H1 (cell line): ENCODE measurements around the gene CSF3R. TPM values are rescaled to one million over a fixed set of nuclear protein-coding genes. Genes with fewer than 3 reads are reported as not detected.

Experiments
- CTCF ChIA-PET: fragments of 300-600 bp; sonication (Branson Sonifier 250); formaldehyde crosslinking; loops from one replicate; lab custom pipeline; 2021; ENCODE audit not compliant: partially characterized antibody; lab: Charles Lee
- POLR2A ChIA-PET: fragments of 300-600 bp; sonication (Branson Sonifier 250); formaldehyde crosslinking; loops from one replicate; lab custom pipeline; 2021; ENCODE audit warnings: inconsistent platforms; ENCODE audit not compliant: partially characterized antibody; lab: Charles Lee
- DNase-seq, 2 experiments: peaks; one replicate each; pipeline versions ENCODE4 v3.0.0 to v3.0.0-alpha.2; 2010 to 2022; ENCODE audit warnings: low spot score in 2 of 2, low read depth in 1 of 2, mixed read lengths in 1 of 2
- FAIRE-seq: peaks from 2 replicates; lab custom pipeline; 2011; peaks lifted over from hg19 to GRCh38; lab: Jason Lieb, UNC
- H2AFZ ChIP-seq: 2 replicates; pipeline ENCODE4 v1.8.1; 2012; ENCODE audit warnings: low read length, inconsistent platforms
- H2AK5ac ChIP-seq: 2 replicates; pipeline ENCODE4 v1.6.1; 2013; ENCODE audit warnings: low read depth, low read length
- H2BK120ac ChIP-seq: replicated peaks from 2 replicates; pipeline ENCODE3; 2013; ENCODE audit warnings: low read depth, low read length, inconsistent platforms
- H2BK12ac ChIP-seq: 2 replicates; pipeline ENCODE4 v1.6.1; 2013; ENCODE audit warnings: low read depth, low read length
- H2BK15ac ChIP-seq: 2 replicates; pipeline ENCODE4 v1.6.1; 2013; ENCODE audit warnings: low read length
- H2BK20ac ChIP-seq: 2 replicates; pipeline ENCODE4 v1.6.1; 2013; ENCODE audit warnings: low read length
- H2BK5ac ChIP-seq: 2 replicates; pipeline ENCODE4 v1.6.1; 2013; ENCODE audit warnings: low read depth, low read length
- H3K14ac ChIP-seq: 2 replicates; pipeline ENCODE4 v1.6.1; 2013; ENCODE audit warnings: inconsistent platforms; ENCODE audit not compliant: insufficient read length
- H3K18ac ChIP-seq: 2 replicates; pipeline ENCODE4 v1.6.1; 2013; ENCODE audit warnings: low read length; ENCODE audit errors: extremely low read depth
- H3K23ac ChIP-seq: 2 replicates; pipeline ENCODE4 v1.6.1; 2013; ENCODE audit warnings: inconsistent platforms; ENCODE audit not compliant: insufficient read length
- H3K23me2 ChIP-seq: 2 replicates; pipeline ENCODE4 v1.6.1; 2013; ENCODE audit warnings: low read depth, low read length
- H3K27ac ChIP-seq: 2 replicates; pipeline ENCODE4 v1.6.1; 2011; ENCODE audit warnings: low read depth, low read length, inconsistent platforms
- H3K27me3 ChIP-seq, 4 experiments: replicated peaks in 1 of 4; 1 replicate in 1 of 4; 2 replicates in 3 of 4; pipeline versions ENCODE4 v1.6.1 to v1.8.1; 2011 to 2013; ENCODE audit warnings: low read length in 3 of 4, mild to moderate bottlenecking in 3 of 4, inconsistent platforms in 2 of 4, mixed read lengths in 2 of 4, moderate library complexity in 1 of 4; ENCODE audit not compliant: control insufficient read depth in 3 of 4, insufficient read depth in 3 of 4; ENCODE audit errors: extremely low read depth in 1 of 4
- H3K36me3 ChIP-seq, 4 experiments: 2 replicates each; pipeline versions ENCODE4 v1.6.1 to v1.8.1; 2011 to 2013; ENCODE audit warnings: mild to moderate bottlenecking in 4 of 4, low read length in 3 of 4, moderate library complexity in 2 of 4, control low read depth in 1 of 4, inconsistent platforms in 1 of 4; ENCODE audit not compliant: insufficient read depth in 4 of 4, control insufficient read depth in 2 of 4
- H3K4ac ChIP-seq: replicated peaks from 2 replicates; pipeline ENCODE3; 2013; ENCODE audit warnings: low read length, low read depth, mixed read lengths, inconsistent platforms; ENCODE audit not compliant: insufficient read length
- H3K4me1 ChIP-seq, 4 experiments: replicated peaks in 1 of 4; 1 replicate in 1 of 4; 2 replicates in 3 of 4; pipeline versions ENCODE4 v1.6.1 to v1.8.1; 2011 to 2013; ENCODE audit warnings: low read length in 3 of 4, inconsistent platforms in 2 of 4, mixed read lengths in 1 of 4; ENCODE audit not compliant: insufficient read depth in 4 of 4, control insufficient read depth in 3 of 4
- H3K4me2 ChIP-seq, 2 experiments: 2 replicates each; pipeline versions ENCODE4 v1.6.1 to v1.8.1; 2011 to 2013; ENCODE audit warnings: low read depth in 2 of 2, low read length in 2 of 2, control low read depth in 1 of 2, inconsistent platforms in 1 of 2, mild to moderate bottlenecking in 1 of 2; ENCODE audit not compliant: insufficient read depth in 1 of 2
- H3K4me3 ChIP-seq, 4 experiments: fragments of 200-600, 300-600 bp in 1 of 4; sonication (generic), shearing (Covaris generic), sonication (Bioruptor Twin) in 1 of 4; 2 replicates each; pipeline versions ENCODE4 v1.5.1 to v1.8.1; 2011 to 2016; ENCODE audit warnings: low read length in 4 of 4, low read depth in 3 of 4, control low read depth in 2 of 4, inconsistent platforms in 2 of 4, mild to moderate bottlenecking in 2 of 4, mixed read lengths in 1 of 4, moderate library complexity in 1 of 4; ENCODE audit not compliant: insufficient read depth in 2 of 4; ENCODE audit errors: extremely low read depth in 1 of 4
- H3K56ac ChIP-seq: replicated peaks from 2 replicates; pipeline ENCODE3; 2013; ENCODE audit warnings: low read depth, mild to moderate bottlenecking, mixed read lengths, low read length, inconsistent platforms; ENCODE audit not compliant: insufficient read length
- H3K79me1 ChIP-seq: 2 replicates; pipeline ENCODE4 v1.6.1; 2013; ENCODE audit warnings: low read depth, low read length, control low read depth
- H3K79me2 ChIP-seq, 2 experiments: 2 replicates each; pipeline versions ENCODE4 v1.6.1 to v1.8.1; 2012 to 2013; ENCODE audit warnings: low read length in 2 of 2, mild to moderate bottlenecking in 2 of 2, inconsistent platforms in 1 of 2; ENCODE audit not compliant: insufficient read depth in 2 of 2, control insufficient read depth in 1 of 2
- H3K9ac ChIP-seq, 4 experiments: replicated peaks in 1 of 4; 1 replicate in 1 of 4; 2 replicates in 3 of 4; pipeline versions ENCODE4 v1.6.1 to v1.8.1; 2011 to 2013; ENCODE audit warnings: low read depth in 3 of 4, low read length in 3 of 4, control low read depth in 2 of 4, mild to moderate bottlenecking in 2 of 4, moderate library complexity in 2 of 4, inconsistent platforms in 1 of 4; ENCODE audit errors: extremely low read depth in 1 of 4
- H3K9me3 ChIP-seq, 2 experiments: 2 replicates each; pipeline versions ENCODE4 v1.6.1 to v1.8.1; 2012 to 2013; ENCODE audit warnings: mild to moderate bottlenecking in 2 of 2, moderate library complexity in 2 of 2, control low read depth in 1 of 2, inconsistent platforms in 1 of 2, low read depth in 1 of 2, low read length in 1 of 2, mixed read lengths in 1 of 2; ENCODE audit not compliant: insufficient read depth in 2 of 2
- H4K20me1 ChIP-seq, 2 experiments: replicated peaks in 1 of 2; 2 replicates each; pipeline versions ENCODE3 to v1.8.1; 2011 to 2013; ENCODE audit warnings: inconsistent platforms in 2 of 2, low read length in 2 of 2, mild to moderate bottlenecking in 1 of 2; ENCODE audit not compliant: insufficient read depth in 2 of 2, control insufficient read depth in 1 of 2
- H4K5ac ChIP-seq: 2 replicates; pipeline ENCODE4 v1.6.1; 2013; ENCODE audit warnings: low read length, low read depth, mixed read lengths, inconsistent platforms; ENCODE audit not compliant: insufficient read length
- H4K8ac ChIP-seq: 2 replicates; pipeline ENCODE4 v1.8.0; 2013; ENCODE audit warnings: mild to moderate bottlenecking, moderate library complexity, low read length, inconsistent platforms; ENCODE audit not compliant: insufficient read depth; ENCODE audit errors: extremely low read depth
- H4K91ac ChIP-seq: replicated peaks from 2 replicates; pipeline ENCODE3; 2013; ENCODE audit warnings: low read length, mixed read lengths, inconsistent platforms; ENCODE audit not compliant: insufficient read length
- ASH2L ChIP-seq: fragments of 200-600, 300-600 bp; sonication (generic); IDR thresholded peaks from one replicate; pipeline ENCODE4 v1.7.1; 2017; ENCODE audit warnings: low read length
- ATF2 ChIP-seq: IDR thresholded peaks from 2 replicates; pipeline ENCODE4 v1.6.1; 2012; ENCODE audit warnings: low read length, inconsistent platforms
- BACH1 ChIP-seq: IDR thresholded peaks from 2 replicates; pipeline ENCODE4 v1.6.1; 2012; ENCODE audit warnings: low read length, improper control_type of control experiment
- CBX5 ChIP-seq: fragments of 300-800, 300-1000 bp; sonication (generic); IDR thresholded peaks from 2 replicates; pipeline ENCODE4 v1.7.1; 2016; ENCODE audit warnings: antibody characterized with exemption, low read length, low read depth
- CEBPB ChIP-seq: IDR thresholded peaks from 2 replicates; pipeline ENCODE4 v1.6.1; 2012; ENCODE audit warnings: low read depth, low read length
- MAFK ChIP-seq: IDR thresholded peaks from 2 replicates; pipeline ENCODE4 v1.6.1; 2012; ENCODE audit warnings: low read depth, mild to moderate bottlenecking, improper control_type of control experiment, low read length
- PHF8 ChIP-seq: fragments of 200-600 bp; sonication (generic); conservative IDR thresholded peaks from 2 replicates; pipeline ENCODE4 v1.7.1; 2012; ENCODE audit warnings: low read depth, mild to moderate bottlenecking, inconsistent platforms, low read length, moderate library complexity
- SAP30 ChIP-seq: fragments of 300-600 bp; sonication (generic); IDR thresholded peaks from 2 replicates; pipeline ENCODE4 v1.7.1; 2012; ENCODE audit warnings: low read length, moderate library complexity, mild to moderate bottlenecking, inconsistent platforms; ENCODE audit not compliant: insufficient read depth, insufficient replicate concordance
- SP2 ChIP-seq: IDR thresholded peaks from 2 replicates; pipeline ENCODE4 v1.6.1; 2012; ENCODE audit warnings: mild to moderate bottlenecking, low read length, inconsistent platforms
- TAF1 ChIP-seq: IDR thresholded peaks from 2 replicates; pipeline ENCODE4 v1.6.1; 2011; ENCODE audit warnings: mild to moderate bottlenecking, low read depth, low read length
- TBP ChIP-seq: IDR thresholded peaks from 2 replicates; pipeline ENCODE4 v1.6.1; 2011; ENCODE audit warnings: low read depth, low read length, improper control_type of control experiment
- WGBS, 2 experiments: shearing (Covaris generic) in 1 of 2; methylation state at CpG; one replicate each; pipeline versions ENCODE4 v1.1.6 to v1.1.7; 2013 to 2015; ENCODE audit warnings: low lambda C conversion rate in 2 of 2, mixed read lengths in 2 of 2, inconsistent platforms in 1 of 2, low coverage in 1 of 2, missing lambda C conversion rate in 1 of 2; ENCODE audit not compliant: insufficient replicate concordance in 2 of 2, insufficient coverage in 1 of 2, insufficient read length in 1 of 2; ENCODE audit errors: extremely low coverage in 1 of 2, missing lambda C conversion rate in 1 of 2; 5-methylcytosine and 5-hydroxymethylcytosine counted together
- polyA plus RNA-seq, 7 experiments: library from polyadenylated mRNA; depleted of rRNA in 3 of 7; stranded (reverse) in 5 of 7; unstranded in 2 of 7; fragments of >200 nt in 5 of 7; fragments of 200-250 nt in 2 of 7; gene quantifications; 1 replicate in 5 of 7; 2 replicates in 1 of 7; 4 replicates in 1 of 7; pipeline versions ENCODE4 v1.2.1 to v1.2.3, GENCODE V29; 2011 to 2013; ENCODE audit warnings: missing spikeins in 2 of 7, mixed read lengths in 2 of 7
- total RNA-seq: library from RNA; stranded (reverse); fragmentation: NEBNext Ultra II Directional; extraction: Animal tissue kit (Norgen Biotek cat#: 25700); gene quantifications from 2 replicates; pipeline ENCODE4 v1.2.1, GENCODE V29; 2021

Gene CSF3R
- total and polyA plus RNA-seq, 2 of the 8 experiments (the other 6 are each of a cell fraction or from before 2014, with no cell fraction given): not detected

- Histone ChIP-seq H3K23me2 (peaks cover 4% of the 10 kb centered on the region; the same call in 1 of the 2 replicates), H3K9me3 (no peaks in the 10 kb centered on the region), H3K14ac (no peak overlapping the region), H4K91ac (no peak overlapping the region), H3K27me3 (peaks cover 2 to 28% (median 21%) of the 10 kb centered on the region in 4 experiments), H3K4me3 (no peak overlapping the region), H3K79me1 (peaks cover 5% of the 10 kb centered on the region), H3K56ac (no peak overlapping the region), H2BK12ac (no peak overlapping the region), H3K4ac (no peak overlapping the region), H3K9ac (no peak overlapping the region), H4K20me1 (peaks cover 0 to 1% of the 10 kb centered on the region in 2 experiments), H2AK5ac (no peak overlapping the region), H3K18ac (no peak overlapping the region), H2BK120ac (no peak overlapping the region), H2BK20ac (no peak overlapping the region), H2BK5ac (no peak overlapping the region), H3K4me2 (no peak overlapping the region), H3K27ac (no peak overlapping the region), H4K5ac (no peak overlapping the region), H3K36me3 (peaks cover 0 to 5% (median under 1%) of the 10 kb centered on the region in 4 experiments; a peak in 2 of 8 replicates), H2BK15ac (no peak overlapping the region), H3K79me2 (peaks cover 0 to 11% of the 10 kb centered on the region in 2 experiments; a peak in 2 of 4 replicates), H2AFZ (no peak overlapping the region), H3K4me1 (peaks cover 0 to 3% (median 0%) of the 10 kb centered on the region in 4 experiments; a peak in 2 of 7 replicates), H3K23ac (no peak overlapping the region), H4K8ac (no peak overlapping the region)
- ChIA-PET CTCF (interaction anchor here (1.5 kb wide), 2 partner anchors 47 to 49 kb away, joined by 4 to 5 read pairs; no protein-coding TSS in a partner anchor), POLR2A (no interaction called here)
- 82% methylated on average over 4 of the region's 4 CpGs; no CpG with 5 or more reads in 1 of the 2 experiments for WGBS, 2 experiments
- DNase-seq (no peak), FAIRE-seq (no peak)
- TF ChIP-seq BACH1 (no peak), ATF2 (no peak), TBP (no peak), CEBPB (no peak), CBX5 (no peak), SAP30 (no peak), MAFK (no peak), TAF1 (no peak), SP2 (no peak), PHF8 (no peak), ASH2L (no peak)
These were observed 15.7 kb downstream of the CSF3R start for GRCh38 chr1:36467027-36467410.
